Caco-2 (cell line): ENCODE measurements around the gene MYO10. TPM values are rescaled to one million over a fixed set of nuclear protein-coding genes. Genes with fewer than 3 reads are reported as not detected.

Experiments
- BruUV-seq: library from RNA; stranded (reverse); fragments of 400-500 nt; replicated peaks from 2 replicates; lab custom pipeline; 2021; lab: Mats Ljungman, UMichigan
- CTCF ChIA-PET: fragments of 300-600 bp; sonication (Branson Sonifier 250); formaldehyde crosslinking; loops from one replicate; lab custom pipeline; 2022; ENCODE audit warnings: antibody characterized with exemption; lab: Charles Lee
- POLR2A ChIA-PET: fragments of 300-600 bp; sonication (Branson Sonifier 250); formaldehyde crosslinking; loops from one replicate; lab custom pipeline; 2022; ENCODE audit warnings: antibody characterized with exemption; lab: Charles Lee
- DNase-seq, 2 experiments: peaks; one replicate each; pipeline versions ENCODE4 v3.0.0 to v3.0.0-alpha.2; 2020 to 2022
- H3K27me3 ChIP-seq: replicated peaks from 2 replicates; pipeline ENCODE4 v1.6.0; 2011; ENCODE audit warnings: low read length; ENCODE audit not compliant: control insufficient read depth, insufficient read depth
- H3K36me3 ChIP-seq: 2 replicates; pipeline ENCODE4 v1.5.1; 2011; ENCODE audit warnings: low read length; ENCODE audit not compliant: control insufficient read depth, insufficient read depth
- H3K4me1 ChIP-seq: fragments of 250-450 bp; sonication (Bioruptor Pico); 2 replicates; pipeline ENCODE4 v1.5.1; 2020; ENCODE audit warnings: mild to moderate bottlenecking
- H3K4me3 ChIP-seq: 2 replicates; pipeline ENCODE4 v1.5.1; 2011; ENCODE audit warnings: low read depth, mild to moderate bottlenecking, control low read depth, low read length
- H3K9me3 ChIP-seq: fragments of 250-450 bp; sonication (Bioruptor Pico); 2 replicates; pipeline ENCODE4 v1.5.1; 2020; ENCODE audit warnings: mild to moderate bottlenecking, moderate library complexity
- H3K27ac Mint-ChIP-seq: one replicate; pipeline ENCODE4 v1.8.0; 2022; ENCODE audit warnings: mixed read lengths; ENCODE audit not compliant: unreplicated experiment
- H3K27me3 Mint-ChIP-seq: one replicate; pipeline ENCODE4 v1.8.0; 2022; ENCODE audit warnings: mixed read lengths; ENCODE audit not compliant: insufficient read depth, unreplicated experiment
- H3K36me3 Mint-ChIP-seq: one replicate; pipeline ENCODE4 v1.8.0; 2022; ENCODE audit warnings: mild to moderate bottlenecking, mixed read lengths; ENCODE audit not compliant: insufficient read depth, unreplicated experiment
- H3K4me1 Mint-ChIP-seq: one replicate; pipeline ENCODE4 v1.8.0; 2022; ENCODE audit warnings: low read depth, mixed read lengths; ENCODE audit not compliant: unreplicated experiment
- H3K4me3 Mint-ChIP-seq: one replicate; pipeline ENCODE4 v1.8.0; 2022; ENCODE audit warnings: mild to moderate bottlenecking, moderate library complexity, mixed read lengths; ENCODE audit not compliant: unreplicated experiment
- H3K9me3 Mint-ChIP-seq: one replicate; pipeline ENCODE4 v1.8.0; 2022; ENCODE audit warnings: mixed read lengths; ENCODE audit not compliant: unreplicated experiment
- CTCF ChIP-seq, 2 experiments: fragments of 200-600 bp in 1 of 2; IDR thresholded peaks; 1 replicate in 1 of 2; 2 replicates in 1 of 2; pipeline versions ENCODE4 v1.5.1 to v1.8.0; 2011 to 2022; ENCODE audit warnings: antibody characterized with exemption in 1 of 2, control low read depth in 1 of 2, inconsistent platforms in 1 of 2, low read depth in 1 of 2, low read length in 1 of 2, mild to moderate bottlenecking in 1 of 2, moderate library complexity in 1 of 2; ENCODE audit not compliant: insufficient read depth in 1 of 2, severe bottlenecking in 1 of 2, unreplicated experiment in 1 of 2
- intact Hi-C: fragments of 100-400 bp; cut with micrococcal nuclease; formaldehyde crosslinking; loops from one replicate; pipeline ENCODE4 v1.10.0; 2022; ENCODE audit not compliant: unreplicated experiment
- total RNA-seq: library from RNA; stranded (reverse); gene quantifications from 2 replicates; pipeline ENCODE4 v1.2.3, GENCODE V29; 2022

The MYO10 gene
- total RNA-seq, 1 experiment from 2014 or later: 67.6 TPM

GRCh38 chr5:16773991-16774390 lies 162.1 kb downstream of the MYO10 start:
- Mint-ChIP-seq H3K36me3 (peaks cover 64% of the 10 kb centered on the region), H3K27ac (no peak overlapping the region), H3K9me3 (no peaks in the 10 kb centered on the region), H3K27me3 (no peaks in the 10 kb centered on the region), H3K4me1 (no peaks in the 10 kb centered on the region), H3K4me3 (no peak overlapping the region)
- no TSS peak for BruUV-seq
- Histone ChIP-seq H3K4me3 (no peak overlapping the region), H3K27me3 (no peaks in the 10 kb centered on the region), H3K36me3 (no peaks in the 10 kb centered on the region), H3K9me3 (no peaks in the 10 kb centered on the region), H3K4me1 (no peaks in the 10 kb centered on the region)
- POLR2A ChIA-PET: no interaction called here
- intact Hi-C loops: no loop called here
- no peak for TF ChIP-seq CTCF (IDR thresholded peaks at IDR 0.05; ENCODE audit: insufficient read depth in 1 of 2, low read depth in 1 of 2, low read length in 1 of 2, severe bottlenecking in 1 of 2, unreplicated experiment in 1 of 2)
- CTCF ChIA-PET: no interaction called here
- no peak for DNase-seq

GRCh38 chr5:16772556-16772955 lies 163.5 kb downstream of the MYO10 start:
- Histone ChIP-seq H3K9me3 (no peaks in the 10 kb centered on the region), H3K27me3 (no peaks in the 10 kb centered on the region), H3K4me3 (no peak overlapping the region), H3K36me3 (peaks cover 2% of the 10 kb centered on the region; the same call in 1 of the 2 replicates), H3K4me1 (no peaks in the 10 kb centered on the region)
- no peaks in the 10 kb centered on the region for H3K9me3 Mint-ChIP-seq
- CTCF ChIA-PET: no interaction called here
- H3K4me3 Mint-ChIP-seq: no peak overlapping the region
- H3K36me3 Mint-ChIP-seq: peaks cover 66% of the 10 kb centered on the region
- no TSS peak for BruUV-seq
- H3K4me1 Mint-ChIP-seq: no peaks in the 10 kb centered on the region
- no peak overlapping the region for H3K27ac Mint-ChIP-seq
- intact Hi-C loops: no loop called here
- H3K27me3 Mint-ChIP-seq: no peaks in the 10 kb centered on the region
- no peak for DNase-seq
- no peak for TF ChIP-seq CTCF (IDR thresholded peaks at IDR 0.05; ENCODE audit: insufficient read depth in 1 of 2, low read depth in 1 of 2, low read length in 1 of 2, severe bottlenecking in 1 of 2, unreplicated experiment in 1 of 2)
- POLR2A ChIA-PET: no interaction called here

- H3K36me3 ChIP-seq: peaks cover 2% of the 10 kb centered on the region
- no peak overlapping the region for H3K4me3 Mint-ChIP-seq
- peaks cover 77% of the 10 kb centered on the region for H3K36me3 Mint-ChIP-seq
- no peak for DNase-seq
- H3K9me3 ChIP-seq: no peaks in the 10 kb centered on the region
- no peak overlapping the region for H3K27ac Mint-ChIP-seq
- intact Hi-C loops: no loop called here
- no peak for TF ChIP-seq CTCF (IDR thresholded peaks at IDR 0.05; ENCODE audit: insufficient read depth in 1 of 2, low read depth in 1 of 2, low read length in 1 of 2, severe bottlenecking in 1 of 2, unreplicated experiment in 1 of 2)
- no peaks in the 10 kb centered on the region for H3K27me3 ChIP-seq
- CTCF ChIA-PET: interaction anchor here (0.6 kb wide), 2 partner anchors 15 to 26 kb away, joined by 3 to 4 read pairs; no protein-coding TSS in a partner anchor
- H3K4me1 Mint-ChIP-seq: no peaks in the 10 kb centered on the region
- H3K27me3 Mint-ChIP-seq: no peaks in the 10 kb centered on the region
- BruUV-seq: no TSS peak
- H3K9me3 Mint-ChIP-seq: no peaks in the 10 kb centered on the region
- H3K4me3 ChIP-seq: no peak overlapping the region
- H3K4me1 ChIP-seq: no peaks in the 10 kb centered on the region
- POLR2A ChIA-PET: interaction anchor here (0.6 kb wide), 1 partner anchor 44 kb away, joined by 16 read pairs; no protein-coding TSS in a partner anchor
These were observed 167.9 kb downstream of the MYO10 start for GRCh38 chr5:16768184-16768583.
